ENCODE measurements around the gene ROPN1L.
A peak's percentile ranks its signal among the peaks of the same experiment; 100 is the strongest.
"Not testable (repeated sequence)": the region's sequence is repeated elsewhere in the genome, so short reads cannot be mapped to it uniquely, and the experiment has no call there.

ROPN1L gene

DNA sequence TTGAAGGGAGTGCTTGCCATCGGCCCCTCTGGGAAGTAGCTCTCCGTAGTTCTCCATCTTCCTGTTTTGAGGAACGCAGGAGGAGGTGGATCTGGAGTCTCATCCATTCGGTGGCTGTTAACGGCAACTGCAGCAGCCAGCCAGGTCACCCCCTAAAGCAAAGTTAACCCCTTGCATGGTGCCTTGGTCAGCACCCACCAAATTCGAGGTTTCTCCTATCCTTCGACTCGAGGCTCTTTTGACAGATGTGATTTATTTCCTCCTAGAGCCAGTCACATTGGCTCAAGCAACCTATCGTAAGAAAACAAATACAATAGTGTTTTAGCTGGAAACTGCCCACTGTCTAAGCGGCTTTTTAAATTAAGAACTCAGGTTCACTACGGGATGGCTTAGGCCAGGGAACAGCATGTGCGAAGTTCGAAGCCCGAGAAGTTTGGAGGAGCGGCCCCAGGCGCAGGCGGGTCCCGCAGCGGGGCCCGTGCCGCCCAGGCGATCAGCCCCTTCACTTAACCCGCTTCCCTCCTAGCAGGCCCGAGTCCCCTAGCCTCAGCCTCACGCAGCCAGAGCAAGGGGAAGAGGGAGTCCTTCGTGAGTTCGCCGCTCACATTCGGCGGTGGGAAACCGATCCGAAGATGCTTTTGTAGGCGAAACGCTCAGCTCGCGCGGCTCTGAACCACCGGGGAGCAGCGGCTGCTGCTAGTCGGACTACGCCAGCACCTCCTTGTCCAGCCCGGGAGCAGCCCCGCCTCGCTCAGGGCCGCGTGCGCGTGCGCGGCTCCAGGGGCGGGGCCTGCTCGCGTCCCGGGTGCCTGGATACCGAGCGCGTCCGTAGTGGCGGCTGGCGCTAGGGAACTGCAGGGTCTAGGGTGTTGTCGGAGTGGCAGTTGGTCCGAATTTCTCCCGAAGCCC lies at the start of gene ROPN1L:
ROPN1L (plus strand) TSS at position 797 of the 909 bp plus-strand sequence. CDS start 289 bp downstream, outside the sequence.
- peak in 13 of 14 donors; percentile 60 to 90 (median 80) for DNase-seq

DNA sequence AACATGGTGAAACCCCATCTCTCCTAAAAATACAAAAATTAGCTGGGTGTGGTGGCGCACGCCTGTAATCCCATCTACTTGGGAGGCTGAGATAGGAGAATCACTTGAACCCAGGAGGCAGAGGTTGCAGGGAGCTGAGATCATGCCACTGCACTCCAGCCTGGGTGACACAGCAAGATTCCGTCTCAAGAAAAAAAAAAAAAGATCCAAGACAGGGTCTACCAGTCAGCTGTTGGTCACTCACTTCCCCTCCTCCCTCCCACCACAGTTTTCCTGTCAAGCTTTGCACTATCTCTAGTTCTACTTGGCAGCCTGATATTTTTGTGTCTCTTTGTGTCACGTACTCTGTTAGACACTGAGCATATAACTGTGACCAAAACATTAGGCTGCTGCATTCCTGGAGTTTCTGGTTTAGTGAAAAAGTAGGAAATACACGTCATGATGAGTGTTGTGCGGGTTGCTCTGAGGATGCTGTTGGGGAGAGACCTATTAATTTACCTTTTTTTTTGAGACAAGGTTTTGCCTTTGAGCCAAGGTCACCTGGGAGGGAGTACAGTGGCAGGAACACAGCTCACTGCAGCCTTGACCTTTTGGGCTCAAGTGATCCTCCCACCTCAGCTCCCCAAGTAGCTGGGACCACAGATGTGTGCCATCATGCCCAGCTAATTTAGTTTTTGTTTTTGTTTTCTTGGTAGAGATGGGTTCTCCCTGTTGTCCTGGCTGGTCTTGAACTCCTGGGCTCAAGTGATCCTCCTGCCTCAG lies 48.9 kb upstream of the ROPN1L start:
- DNase-seq, result not testable (repeated sequence)

DNA sequence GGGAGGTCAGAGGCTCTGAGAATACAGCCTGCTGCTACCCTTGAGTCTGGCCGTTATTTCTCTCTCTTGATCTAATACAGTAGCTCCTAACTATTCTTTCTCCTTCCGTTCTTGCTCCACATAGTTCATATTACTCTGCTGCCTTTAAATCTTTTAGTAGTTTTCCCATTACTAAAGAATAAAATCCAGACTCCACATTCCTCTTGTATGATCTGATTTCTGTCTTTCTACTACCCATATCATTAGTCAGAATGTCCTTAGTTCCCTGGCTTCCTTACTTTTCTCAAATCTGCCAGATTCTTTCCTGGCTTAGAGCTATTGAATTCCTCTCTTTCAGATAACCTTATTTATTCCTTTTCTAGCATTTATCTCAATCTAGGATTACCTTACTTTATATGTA lies 48.2 kb upstream of the ROPN1L start:
- DNase-seq, result no peak

DNA sequence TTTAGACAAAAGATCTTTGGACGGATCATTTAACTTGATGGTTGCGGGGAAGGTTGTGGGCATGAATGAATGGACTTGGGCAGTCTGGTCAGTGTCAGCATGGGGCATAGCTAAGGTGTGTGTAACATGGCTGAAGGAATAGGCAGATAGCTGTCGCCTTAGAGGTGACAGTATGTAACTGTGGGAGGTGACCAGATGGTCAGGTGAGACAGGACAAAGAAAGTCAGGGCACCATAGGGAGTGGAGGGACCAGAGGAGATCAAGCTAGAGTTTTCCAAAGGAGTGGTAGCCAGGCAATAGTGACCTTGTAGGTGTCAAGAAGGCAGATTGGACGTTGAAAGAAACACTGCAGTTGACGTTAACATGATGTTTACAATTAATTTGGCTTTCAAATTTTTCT lies 45.1 kb upstream of the ROPN1L start:
- no peak for DNase-seq

DNA sequence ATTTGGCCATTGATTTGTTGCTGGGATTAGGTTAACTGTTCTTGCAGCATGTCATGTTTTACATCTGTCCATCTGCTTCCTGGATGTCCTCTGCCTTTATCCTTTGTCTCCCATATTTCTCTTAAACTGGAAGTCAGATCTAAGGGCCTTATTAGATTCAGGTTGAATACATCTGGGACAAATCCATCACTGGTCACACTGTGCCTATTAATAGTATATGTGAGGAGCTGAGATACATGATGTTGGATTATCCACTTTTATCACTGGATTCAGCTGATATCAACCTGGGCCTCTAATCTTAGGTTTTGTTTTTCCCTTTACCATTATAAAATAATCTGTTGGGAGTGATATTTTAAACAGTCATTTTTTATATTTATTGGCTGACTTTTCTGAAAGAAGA lies 41.8 kb upstream of the ROPN1L start:
- DNase-seq, result no peak

DNA sequence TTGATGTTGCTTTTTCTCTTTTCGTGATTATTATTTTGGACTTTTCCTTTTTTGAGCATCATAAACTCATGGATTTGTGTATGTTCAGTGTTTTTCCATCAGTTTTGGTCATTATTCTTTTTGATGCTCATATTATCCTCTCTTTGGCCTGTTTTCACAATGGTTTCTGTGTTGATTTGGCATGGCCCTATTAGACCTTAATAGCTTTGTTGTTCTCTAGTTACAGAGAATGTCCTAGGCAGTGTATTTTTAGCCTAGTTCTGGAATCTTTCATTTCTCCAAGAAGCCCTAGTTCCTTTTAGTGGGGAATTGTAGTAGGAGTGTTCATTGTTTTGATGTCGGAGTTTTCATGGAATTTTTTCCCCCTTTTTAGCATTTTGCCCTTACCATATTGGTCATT lies 41.3 kb upstream of the ROPN1L start:
- DNase-seq, result peak in 1 of 14 donors; percentile 6

DNA sequence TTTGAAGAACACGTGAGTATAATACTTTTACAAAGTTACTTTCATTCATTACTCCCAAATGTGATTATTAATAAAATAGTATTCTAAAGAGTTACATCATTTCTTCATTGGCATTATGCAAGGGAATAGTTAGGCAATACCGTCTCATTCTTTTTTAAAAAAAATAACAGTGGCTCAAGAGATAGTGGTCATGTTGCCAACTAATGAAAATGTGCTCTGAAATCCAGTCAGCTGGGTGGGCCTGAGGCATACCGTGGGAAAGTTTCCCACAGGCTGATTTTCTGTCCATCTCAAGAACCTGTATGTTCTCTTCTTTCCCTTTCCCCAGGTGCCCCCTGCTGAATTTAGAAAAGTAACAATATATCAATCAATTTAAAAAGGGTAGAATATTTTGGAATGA lies 40.8 kb upstream of the ROPN1L start:
- DNase-seq, result no peak

DNA sequence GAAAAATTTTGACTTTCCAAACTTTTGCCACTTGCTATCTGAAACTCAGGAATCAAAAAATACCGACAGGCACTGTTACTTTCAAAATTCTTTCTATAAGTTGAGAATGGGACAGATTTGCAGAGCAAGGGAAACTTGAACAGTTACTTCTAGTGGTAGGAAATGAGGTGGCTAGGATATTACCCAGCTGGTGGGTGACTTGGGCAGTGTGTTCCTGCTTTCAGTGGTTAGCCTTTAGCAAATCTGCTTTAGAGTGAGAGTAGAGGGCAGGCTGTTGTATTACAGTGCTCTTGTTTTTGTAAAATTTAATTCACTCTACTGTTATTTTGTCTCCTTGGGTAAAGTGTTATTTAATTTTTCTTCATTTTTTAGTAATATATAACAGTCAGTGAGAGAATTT lies 40.2 kb upstream of the ROPN1L start:
- DNase-seq, result no peak

DNA sequence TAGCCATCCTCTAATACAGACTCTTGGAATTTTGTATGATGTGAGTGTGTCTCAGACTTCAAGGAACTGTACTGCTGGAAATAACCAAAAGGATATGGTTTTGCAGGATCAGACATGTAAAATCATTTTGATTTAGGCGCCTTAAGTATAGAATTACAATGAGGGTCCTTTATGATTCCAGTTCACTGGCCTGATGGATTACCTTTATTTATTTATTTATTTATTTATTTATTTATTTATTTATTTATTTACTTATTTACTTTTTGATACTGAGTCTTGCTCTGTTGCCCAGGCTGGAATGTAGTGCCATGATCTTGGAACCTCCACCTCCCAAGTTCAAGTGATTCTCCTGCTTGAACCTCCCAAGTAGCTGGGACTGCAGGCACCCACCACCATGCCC lies 37.9 kb upstream of the ROPN1L start:
- no peak for DNase-seq

DNA sequence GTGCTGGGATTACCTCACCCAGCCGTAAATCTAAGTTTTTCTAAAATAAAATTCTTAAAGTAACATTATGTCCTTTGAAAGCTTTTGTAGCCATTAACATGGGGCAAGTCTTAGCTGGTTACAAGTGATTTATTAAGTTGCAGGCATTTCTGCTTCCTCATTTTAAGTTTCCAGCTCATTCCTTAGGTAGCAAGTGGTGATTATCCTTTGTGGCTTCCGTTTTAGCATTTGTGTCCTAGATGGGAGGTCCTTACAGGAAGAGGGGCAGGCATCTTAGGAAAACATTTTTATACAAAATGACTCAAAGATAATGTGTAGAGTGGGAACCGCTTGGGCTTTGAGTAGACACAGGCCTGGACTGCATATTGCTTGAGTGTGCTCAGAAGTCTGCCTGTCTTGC lies 35.0 kb upstream of the ROPN1L start:
- DNase-seq, result no peak

DNA sequence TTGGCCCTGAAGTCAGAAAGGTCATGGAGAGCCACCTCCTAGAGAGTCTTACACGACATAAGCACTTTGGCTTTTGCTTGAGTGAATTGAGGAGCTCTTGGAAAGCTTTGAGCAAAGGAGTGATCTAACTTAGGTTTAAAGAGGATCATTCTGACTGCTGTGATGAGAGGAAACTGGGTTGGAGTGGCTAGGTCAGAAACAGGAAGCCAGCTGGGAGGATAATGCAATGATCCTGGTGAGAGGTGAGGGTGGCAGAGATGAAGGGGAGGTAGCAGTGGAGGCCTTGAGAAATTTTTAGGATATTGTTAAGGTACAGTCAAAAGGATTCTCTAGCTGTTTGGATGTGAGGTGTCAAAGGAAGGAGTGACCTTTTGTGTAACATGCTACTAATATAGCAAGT lies 32.2 kb upstream of the ROPN1L start:
- DNase-seq, result no peak

DNA sequence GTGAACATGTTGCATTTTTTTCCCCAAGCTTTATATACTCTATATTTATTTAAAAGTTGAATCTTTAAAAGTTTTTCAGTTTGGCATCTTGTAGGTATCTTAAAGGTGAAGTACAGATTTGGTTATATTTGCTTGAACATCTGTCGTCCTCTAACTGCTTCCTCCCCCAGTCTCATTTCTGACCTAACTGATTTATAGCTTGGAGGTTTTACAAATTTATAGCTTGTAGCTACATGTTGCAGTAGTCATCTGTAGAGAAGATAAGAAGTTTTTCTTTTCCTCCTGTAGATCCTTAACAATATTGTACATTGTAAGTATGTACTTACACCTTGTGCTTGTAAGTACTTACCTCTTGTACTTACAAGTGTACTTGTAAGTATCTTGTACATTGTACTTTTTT lies 31.0 kb upstream of the ROPN1L start:
- no peak for DNase-seq

DNA sequence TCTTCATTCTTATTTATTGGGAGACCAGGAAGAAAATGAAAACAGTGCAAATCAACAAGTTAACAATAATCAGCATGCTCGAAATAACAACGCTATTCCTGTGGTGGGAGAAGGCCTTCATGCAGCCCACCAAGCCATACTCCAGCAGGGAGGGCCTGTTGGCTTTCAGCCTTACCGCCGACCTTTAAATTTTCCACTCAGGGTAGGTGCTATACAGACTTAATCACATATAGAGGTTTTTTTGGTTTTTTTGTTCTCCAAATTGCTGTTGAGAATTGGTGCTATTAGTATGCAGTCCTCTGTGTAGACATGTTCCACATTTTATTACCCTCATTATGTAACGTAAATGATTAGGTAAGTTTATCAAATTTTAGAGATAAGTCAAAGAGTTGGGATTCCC lies 30.3 kb upstream of the ROPN1L start:
- DNase-seq, result no peak

DNA sequence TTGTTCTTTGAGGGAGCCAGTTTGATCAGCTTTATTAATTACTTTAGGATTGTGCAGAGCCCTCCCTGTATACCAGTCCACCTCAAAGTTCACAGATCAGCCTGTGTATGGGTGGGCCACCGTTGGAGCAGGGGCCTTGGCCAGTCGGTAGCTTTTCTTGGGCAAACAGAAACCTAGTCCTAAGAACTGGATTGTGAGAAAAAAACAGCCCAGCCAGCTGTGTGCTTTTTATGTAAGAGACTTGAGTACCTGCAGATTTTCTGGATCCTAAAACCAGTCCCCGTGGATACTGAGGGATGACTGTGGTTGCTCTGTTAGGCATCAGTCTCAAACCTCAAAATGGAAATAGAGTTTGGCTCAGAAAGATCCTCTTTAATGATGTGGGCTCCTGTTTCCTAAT lies 24.8 kb upstream of the ROPN1L start:
- DNase-seq, result no peak

DNA sequence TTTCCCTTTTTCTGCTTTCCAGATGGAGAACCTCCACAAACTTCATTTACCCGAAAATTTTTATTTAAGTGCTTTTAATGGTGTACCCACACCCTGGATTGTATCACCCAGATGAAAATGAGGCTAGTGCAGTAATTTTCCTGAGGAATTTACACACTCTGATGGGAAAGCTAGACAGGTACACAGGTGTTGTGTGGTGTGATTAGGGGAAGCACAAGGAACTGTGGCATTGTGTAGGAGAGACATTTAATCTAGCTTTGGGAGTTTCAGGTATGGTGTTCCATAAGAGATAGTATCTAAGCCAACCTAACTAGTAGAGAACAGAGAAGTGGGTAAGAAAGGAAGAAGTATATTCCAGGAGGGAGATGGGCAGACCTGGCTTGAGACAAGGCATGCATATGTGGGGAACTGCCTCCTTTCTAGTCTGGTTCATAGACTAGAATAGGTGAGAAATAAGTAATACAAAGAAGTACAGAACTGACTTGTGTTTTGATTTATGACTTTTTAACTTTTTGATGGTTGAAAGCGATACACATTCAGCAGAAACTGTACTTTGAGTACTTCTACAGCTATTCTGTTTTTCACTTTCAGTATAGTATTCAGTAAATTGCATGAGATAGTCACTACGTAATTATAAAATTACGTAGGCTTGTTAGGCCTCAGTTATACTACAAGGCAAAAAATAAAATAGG lies 22.9 kb upstream of the ROPN1L start:
- DNase-seq, result no peak

DNA sequence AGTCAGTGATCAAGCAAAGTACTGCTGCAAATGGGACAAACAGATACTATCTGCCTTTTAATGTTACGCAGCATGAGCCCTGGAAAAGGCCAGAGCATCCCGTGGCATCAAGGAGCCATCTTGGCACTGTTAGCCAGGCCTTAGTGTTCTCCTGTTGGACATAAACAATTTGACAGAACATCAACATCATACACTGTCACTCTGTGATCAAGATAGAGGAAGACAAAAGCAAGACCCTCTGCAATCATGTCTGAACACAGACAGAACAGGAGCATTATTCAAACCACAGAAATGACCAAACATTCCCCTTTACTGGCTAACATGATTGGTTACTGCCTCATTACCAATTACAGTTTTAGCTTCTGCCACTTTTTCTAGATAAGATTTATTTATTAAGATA lies 21.2 kb upstream of the ROPN1L start:
- no peak for DNase-seq

DNA sequence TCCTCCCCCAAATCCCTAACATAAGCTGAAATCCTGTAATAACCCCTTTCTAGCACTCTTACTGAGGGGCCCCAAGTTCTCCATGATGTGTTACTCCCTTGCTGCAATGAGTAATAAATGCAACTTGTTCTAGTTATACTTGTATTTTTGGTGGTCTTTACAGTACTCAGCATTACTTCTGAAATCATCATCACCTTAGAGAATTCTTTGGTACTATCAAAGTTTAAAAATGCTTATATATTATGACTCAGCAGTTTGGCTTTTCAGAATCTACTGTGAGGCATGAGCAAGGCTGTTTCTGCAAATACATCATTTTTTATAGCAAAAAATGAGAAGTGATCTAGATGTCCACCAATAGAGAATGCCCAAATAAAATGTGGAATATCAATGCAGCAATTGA lies 20.7 kb upstream of the ROPN1L start:
- DNase-seq, result no peak

DNA sequence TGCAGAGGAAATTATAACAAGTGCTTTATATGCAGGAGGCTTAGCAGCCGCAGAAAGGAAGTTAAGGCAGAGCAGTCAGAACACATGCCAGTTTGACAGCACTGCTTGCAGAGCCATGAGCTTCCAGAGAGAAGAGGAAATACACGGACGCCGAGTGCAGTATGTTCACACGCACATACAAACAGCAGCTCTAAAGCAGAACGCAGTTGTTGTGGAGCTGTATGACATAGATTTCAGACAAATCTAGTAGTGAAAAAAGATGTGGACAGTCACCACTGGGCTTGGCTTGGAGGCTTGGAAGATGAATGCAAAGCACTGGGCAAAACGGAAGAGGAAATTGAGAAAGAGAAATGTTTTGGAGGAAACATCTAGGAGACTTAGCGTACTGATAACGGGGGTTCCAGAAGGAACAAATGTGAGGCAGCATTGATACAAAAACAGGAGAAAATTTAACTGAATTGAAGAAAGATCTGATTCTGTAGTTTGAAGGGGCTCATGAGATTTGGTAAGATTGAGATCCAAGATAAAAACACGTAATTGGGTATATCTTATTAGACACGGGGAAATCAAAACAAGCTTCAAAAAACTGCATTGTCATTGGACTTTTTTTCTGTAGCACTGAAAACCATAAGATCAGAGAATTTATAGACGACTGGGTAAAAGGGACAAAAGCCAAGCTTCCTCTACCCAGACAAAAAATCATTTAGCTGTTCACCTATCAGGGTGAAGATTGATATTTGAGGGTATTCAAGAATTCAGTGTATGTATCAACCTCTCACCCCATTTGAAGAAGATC lies 19.6 kb upstream of the ROPN1L start:
- DNase-seq, result peak in 3 of 14 donors; percentile 29 to 54 (median 33)

DNA sequence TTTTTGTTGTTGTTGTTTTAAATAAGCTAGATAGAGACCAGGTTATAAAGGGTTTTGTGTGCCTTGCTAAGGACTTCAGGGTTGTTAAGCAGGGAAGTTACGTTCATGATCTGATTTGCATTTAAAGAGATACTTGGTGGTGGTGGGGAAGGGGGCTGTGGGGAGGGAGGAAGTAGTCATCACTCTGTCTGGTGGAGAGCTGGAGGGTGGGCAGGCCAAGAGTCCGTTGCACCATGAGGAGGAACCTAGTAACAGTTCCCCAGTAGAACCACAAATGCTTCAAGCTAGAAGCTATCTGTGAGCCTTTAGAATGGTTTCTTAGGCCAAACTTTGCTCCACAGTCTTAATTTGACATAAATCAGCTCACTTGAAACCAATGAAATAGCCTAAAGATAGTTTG lies 18.7 kb upstream of the ROPN1L start:
- no peak for DNase-seq

DNA sequence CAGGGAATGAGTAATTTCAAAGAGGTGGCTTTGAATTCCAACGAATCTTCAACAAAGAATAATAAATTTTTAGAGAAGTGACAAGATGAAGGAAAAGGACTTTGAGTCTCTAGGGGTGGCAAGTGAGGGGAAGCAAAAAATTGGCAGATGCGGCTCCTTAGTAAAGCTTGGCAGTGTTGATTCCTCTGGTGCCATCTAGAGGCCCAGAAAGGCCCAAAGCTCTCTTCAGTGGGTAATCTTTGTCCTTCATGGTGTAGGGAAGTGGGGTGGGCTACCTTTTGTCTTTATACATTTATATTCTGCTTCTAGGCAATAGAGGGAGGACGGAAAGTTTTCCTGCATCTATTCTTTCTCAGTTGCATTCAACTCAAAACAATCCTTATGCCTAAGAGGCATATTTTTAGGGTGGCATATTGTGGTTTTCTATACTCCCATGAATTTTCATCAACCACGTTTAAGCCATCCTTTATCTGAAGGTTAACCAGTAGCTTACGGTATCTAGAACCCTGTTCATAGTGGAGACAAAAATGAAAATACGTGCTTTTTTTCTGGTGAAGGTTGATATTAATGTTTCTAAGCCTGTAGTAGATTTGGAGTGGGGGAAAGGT lies 17.5 kb upstream of the ROPN1L start:
- peak in 5 of 14 donors; percentile 7 to 18 (median 10) for DNase-seq

DNA sequence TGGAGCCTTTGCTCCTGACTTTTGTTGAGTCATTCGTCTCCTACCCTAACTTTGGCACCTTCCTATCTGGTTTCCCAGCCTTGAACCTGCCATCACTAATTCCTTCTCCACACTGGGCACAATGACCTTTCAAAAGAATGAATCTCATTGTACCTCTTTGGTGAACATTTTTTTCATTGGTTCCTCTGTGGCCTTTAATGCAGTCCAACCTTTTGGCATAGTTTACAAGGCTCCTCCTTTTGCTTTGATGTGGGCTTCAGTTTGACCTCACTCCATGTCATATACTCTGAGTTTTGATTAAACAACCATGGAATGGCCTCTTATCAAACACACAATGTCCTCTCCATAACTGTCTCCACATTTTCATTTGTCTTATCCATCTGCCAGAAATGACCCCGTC lies 14.5 kb upstream of the ROPN1L start:
- DNase-seq, result no peak

DNA sequence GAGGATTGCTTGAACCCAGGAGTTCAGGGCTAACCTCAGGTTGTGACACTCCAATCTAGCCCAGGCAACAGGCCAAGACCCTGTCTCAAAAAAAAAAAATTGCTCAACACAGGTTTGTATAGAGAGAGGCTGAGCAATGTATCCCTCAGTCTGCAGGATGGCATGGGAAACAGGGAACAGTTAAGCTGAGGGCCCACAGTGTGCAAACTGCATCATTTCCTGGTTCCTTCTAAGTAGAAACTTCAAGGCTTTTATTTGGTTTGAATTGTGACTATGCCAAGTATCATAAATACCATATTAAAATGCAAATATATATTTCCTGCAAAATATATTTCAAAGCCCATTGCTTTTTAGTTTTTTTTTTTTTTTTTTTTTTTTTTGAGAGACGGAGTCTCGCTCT lies 13.7 kb upstream of the ROPN1L start:
- DNase-seq, result no peak

All from C1 segment of cervical spinal cord (tissue), 14 donors.